HG02798 (cell line): ENCODE measurements around the gene ETV6.

Source experiments
- ATAC-seq: cut with Tn5 transposase; IDR thresholded peaks from one replicate; pipeline ENCODE4 v1.9.1; 2021; ENCODE audit warnings: mild to moderate bottlenecking; ENCODE audit not compliant: unreplicated experiment, poor library complexity

Gene ETV6

DNA sequence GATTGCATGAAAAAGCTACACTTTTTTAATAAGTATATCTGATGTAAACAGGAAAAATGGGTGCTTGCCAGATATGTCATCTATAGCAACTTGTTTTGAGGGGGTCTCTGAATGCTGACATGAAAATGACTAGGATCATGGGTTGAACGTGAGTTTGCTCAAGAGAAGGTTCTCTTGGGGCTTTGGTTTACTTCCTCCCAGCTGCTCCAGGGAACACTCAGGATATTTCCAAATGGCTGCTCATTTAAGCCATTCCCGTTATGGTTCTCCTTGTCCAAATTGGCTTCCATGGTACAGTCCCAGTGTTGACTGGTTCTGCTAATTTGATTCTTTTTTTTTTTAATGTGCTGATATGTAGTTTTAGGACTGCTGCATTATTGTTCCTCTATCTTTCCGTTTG is 118.3 kb downstream of the ETV6 start:
- no peak for ATAC-seq

DNA sequence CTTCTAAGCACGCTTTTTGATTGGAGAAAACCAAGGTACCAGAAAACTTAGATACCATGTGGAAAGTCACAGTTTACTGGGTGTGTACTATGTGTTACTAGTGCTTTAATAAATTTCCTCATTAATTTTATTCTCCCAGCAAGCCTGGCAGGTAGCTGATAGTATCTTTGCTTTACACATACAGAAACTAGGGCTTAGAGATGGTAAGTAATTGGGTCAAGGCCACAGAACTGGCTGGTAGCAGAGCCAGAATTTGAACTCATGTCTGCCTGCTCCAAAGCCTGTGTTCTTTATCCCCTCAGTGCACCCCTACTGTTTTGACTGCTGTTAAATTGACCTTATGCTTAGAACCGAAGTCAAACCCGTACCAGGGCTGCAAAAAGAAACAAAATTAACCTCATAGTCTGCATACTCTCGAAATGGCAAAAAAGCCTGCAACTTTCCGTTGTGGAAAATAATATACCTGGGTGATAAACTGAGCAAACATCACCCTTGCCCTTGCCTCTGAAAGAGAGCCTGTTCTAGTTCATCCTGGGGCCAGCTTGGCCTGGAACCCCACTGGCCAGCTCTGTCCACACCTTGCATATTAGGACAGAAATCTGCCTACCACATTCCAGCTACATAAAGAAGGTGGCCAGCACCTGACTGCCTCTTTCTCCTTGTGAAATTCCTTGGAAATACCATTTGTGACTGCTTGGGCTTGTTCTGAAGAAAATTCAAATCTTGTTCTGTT is 118.9 kb downstream of the ETV6 start:
- no peak for ATAC-seq

DNA sequence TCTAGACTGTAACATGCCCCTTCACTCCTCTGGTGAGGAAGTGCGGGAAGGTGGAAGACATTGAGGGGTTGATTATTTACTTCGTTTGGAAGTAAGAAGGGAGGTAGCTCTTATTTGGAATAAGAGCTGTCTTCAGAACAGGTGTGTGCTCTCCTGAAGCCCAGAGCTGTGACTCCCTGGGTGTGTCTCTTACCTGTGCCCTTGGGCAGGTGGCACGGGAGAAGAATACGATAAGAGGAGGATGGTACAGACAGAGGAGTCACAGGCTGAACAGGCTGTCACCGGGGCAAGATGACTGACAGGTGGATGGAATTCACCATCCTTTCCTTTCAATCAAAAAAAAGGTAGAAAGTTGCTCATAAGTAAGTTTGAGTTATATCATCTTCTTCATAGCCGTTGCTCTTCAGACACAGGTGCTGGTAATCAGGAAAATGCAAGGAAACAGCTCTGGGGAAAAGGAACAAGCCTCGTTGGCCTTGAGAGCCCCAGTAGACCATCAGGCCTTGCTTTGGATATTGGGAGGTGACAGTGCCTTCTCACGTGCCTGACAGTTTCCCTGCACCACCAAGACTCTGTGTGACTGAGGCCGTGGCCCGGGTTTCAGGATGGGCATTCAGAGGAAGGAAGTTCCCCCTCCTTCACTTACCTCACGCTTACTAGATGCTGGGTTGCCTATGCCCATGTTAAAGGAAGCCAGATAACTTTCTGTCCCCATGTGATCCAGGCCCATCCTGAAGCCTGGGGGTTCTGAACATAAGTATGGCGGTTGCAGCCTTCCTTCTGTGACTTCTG is 120.4 kb downstream of the ETV6 start:
- no peak for ATAC-seq

DNA sequence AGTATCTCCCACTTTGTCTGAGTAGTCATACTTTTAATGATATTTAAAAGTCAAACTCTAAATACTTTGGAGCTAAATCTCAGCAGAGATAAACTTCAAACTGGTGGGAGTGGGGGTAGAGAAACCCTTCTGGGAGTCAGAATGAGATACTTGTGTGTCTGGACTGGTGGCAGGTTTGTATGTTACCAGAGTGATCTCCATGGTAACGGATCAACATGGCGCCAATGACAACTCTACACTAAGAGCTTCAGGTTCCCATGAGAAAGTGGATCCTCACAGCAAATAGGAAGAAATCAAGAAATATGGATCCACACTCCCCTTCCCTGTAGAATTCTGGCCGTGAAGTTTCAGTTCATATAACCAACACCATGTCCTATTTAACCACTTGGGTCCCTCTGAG is 121.9 kb downstream of the ETV6 start:
- no peak for ATAC-seq

DNA sequence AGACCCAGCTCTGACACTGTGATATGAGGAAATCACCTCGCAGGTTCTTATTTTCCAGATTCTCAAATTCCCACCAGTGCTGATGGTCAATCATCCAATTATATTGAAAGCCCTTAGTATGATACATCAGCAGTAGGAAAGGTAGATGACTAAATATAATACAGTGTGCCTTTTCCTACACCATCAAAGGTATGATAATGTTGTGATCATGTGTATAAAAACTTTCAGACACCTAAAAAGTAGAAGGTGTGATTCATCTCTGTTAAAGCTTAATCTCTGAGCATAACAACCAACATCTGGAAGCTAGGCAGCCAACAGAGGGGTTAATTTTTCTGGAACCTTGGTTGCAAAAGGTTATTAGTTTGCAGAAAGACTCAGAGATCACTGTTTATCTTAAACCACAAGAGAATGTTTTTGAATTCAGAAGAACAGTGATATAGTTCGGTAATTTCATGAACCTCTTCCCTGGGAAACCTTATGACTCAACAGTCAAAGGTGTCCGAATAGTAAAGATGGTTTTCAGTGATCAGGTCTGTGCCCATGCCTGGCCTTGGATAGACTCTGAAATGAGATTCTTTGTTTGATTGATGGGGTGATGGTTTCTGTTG is 122.5 kb downstream of the ETV6 start:
- ATAC-seq = no peak

DNA sequence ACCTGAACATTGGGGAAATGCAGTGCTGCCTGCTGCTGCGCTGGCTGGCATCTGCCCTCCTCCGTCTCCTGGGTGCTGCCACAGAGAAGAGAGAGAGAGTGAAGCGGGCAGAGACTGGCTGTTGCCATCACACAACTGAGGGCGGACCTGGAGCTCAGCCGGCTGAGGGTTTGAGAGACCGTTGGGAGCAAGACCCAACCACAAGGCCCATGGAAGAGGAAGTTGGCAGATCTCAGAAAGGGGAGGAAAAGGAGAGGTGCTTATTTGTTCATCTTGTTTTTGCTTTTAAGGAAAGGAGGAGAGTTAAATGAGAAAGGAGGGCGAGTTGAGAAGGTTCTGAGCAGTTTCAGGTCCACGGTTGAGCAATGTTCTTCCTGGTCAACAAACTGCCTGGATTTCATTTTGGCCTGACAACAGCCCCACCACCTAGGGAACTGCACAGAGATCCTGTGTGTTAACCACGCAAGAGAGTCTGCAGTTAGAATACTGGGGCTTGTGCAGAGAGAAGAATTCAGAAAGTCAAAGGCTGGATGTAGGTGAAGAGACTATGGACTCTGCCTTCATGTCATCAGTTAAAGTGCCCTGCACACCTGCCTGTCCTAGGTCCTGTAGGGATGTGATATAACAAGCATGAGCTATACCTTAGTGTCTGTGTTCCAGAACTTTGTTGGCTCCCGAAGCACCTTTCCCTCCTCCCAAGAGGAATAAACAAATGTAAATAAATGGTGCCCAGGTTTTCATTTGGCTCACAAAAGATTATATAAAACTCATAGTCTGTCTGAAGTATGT is 124.6 kb downstream of the ETV6 start:
- ATAC-seq = no peak

DNA sequence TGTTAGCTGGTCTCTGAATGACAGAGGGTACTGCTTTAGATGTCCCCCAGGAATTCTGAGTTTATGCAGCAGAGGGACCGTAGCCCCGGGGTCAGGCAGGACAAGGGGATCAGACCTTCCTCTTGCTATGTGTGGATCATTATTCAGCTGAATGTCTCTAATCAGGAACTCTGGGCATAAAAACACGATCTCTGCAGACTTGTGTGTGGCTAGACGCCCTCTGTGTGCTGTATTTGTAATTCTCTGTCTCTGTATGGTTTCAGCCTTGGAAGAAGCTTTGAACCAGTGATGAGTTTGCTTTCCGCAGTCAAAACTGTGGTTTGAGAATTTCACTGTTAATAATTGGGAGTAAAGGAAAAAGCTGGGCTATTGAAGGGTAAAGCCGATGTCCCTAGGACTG is 125.3 kb downstream of the ETV6 start:
- no peak for ATAC-seq

DNA sequence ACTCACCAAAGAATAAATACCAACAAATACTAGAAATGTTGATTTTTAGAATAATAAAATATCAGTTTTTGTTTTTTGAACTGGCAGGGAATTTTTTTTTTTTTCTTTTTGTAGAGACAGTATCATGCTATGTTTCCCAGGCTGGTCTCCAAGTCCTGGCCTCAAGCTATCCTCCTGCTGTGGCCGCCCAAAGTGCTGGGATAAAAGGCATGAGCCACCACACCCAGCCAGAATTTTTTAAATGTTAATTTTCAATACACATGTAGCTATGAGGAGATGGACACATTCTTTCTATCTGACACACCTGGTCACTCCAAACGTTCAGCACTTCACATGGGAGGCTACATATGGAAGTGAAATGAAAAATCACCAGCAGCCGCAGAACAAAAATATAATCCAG is 126.8 kb downstream of the ETV6 start:
- ATAC-seq = no peak

DNA sequence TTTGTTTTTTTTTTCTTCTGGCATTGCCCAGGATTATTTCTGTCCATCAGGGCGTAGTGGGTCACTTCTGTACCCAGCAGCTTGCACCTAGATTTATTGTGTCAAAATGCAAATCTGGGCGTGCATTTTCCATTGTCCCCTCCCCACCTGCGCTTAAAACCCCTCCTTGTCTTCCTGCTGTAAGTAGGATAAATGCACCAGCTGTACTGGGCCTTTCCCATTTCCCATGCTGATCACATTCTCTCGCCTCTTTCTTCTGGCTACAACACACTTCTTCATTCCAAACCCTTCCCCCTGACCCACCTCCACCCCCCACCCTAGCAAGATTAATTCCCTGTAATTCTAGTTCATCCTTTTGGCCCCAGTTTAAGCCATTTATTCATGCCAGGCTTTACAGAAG is 128.0 kb downstream of the ETV6 start:
- no peak for ATAC-seq

DNA sequence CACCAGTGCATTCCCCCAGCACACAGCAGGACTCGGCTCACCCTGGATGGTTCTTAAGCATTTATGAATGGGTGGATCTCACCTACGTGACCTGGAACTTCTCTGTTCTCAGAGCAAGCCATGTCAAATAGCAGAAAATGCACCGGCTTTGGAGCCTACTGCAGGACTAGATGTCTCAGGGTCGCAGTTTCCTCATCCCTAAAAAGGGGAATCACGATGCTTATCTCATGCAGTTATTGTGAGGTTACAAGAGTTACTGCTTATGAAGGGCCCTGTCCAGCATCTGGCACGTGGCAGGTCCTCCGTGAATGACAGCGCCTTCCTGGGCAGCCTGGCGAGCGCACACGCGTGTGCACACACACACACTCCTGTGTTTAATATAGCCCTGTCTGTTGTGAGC is 128.5 kb downstream of the ETV6 start:
- no peak for ATAC-seq

DNA sequence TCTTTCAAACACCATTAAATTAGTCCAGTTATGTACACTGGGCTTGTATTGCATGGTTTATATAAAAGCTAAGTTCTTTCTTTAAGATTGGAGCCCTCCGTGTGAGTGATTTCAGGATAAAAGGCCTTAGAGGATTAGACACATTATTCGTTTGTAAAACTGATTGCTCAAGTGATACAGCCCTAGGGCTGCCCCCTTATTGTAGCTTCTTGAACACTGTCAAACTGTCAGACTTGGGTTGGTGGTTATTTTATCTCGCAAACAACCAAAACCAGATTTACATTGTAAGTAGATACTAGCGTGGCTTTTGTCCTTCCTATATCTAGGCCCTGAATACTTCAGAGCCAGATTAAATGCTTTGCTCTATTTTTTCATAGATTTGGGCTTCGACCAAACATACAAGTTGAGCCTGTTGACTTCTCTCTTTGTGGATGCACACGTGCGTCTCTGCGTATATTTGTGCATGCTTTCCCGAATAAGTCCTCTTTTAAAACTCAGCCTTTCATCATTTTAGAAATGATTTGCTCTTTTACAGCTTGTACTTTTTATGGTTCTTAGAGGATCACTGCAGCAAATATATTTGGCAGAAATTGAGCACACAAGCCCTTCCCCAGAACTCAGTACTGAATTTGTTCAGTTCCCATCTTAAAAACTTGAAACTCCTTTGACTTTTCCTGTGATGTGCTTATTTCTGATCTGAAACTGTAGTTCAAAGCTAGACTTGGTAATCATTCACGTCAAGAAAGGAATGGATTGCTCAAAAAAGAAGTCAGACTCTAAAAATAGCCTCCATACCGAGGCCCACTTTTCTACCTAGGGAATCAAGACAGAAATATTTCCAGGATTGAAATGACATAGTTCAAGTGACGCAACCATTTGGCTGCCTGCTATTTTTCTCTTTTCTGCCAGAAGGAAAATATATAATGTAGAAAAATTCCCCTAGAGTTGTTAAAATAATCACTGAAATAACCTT is 129.5 kb downstream of the ETV6 start:
- no peak for ATAC-seq

DNA sequence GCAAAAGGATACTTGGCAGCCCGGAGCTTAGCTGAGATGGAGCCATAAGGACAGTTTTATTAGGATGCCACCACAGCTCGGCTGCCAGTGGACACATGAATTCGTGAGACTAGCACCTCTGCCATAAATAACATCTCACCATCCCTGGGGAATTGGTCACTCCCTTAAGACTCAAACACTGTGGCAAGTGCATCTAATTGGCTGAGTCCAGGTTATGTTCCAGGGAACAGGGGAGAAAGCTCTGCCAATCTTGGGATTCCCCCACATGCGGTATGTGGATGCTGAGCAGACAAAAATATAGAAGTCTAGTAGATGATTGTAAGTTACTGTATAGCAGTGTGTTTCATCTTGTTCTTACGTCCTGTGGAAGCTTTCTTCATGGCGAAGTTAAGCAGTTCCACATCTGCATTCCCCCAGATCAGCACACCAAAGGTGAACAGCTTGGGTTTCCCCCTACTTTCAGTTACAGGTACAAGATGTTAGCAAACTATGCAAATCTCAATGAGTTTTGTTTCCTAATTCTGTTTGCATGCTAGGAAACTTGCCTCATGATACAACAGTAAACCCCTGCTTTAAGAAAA is 131.1 kb downstream of the ETV6 start:
- ATAC-seq = peak; percentile 86

DNA sequence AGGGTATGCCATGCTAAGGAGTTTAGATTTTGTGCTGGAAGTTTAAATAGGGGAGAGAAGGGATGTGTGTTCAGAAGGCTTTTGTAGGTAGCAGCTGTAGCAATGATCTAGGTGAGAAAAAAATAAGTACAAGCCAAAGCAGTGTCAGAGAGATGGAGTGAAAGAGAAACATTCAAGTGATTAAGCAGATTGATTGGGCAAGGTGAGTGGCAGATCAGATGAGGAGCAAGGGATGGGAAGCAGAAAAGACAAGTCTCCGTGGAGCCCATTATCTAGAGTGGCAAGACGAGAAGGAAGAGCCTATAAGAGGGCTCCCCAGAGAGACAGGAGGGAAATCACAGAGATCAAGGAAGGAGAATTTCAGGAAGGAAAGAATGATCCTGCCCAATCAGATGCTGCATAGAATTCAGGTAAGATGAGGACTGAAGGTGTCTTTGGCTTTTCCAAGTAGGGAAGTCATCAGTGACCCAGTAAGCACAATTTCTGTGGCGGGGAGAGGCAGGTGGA is 133.5 kb downstream of the ETV6 start:
- ATAC-seq = no peak

DNA sequence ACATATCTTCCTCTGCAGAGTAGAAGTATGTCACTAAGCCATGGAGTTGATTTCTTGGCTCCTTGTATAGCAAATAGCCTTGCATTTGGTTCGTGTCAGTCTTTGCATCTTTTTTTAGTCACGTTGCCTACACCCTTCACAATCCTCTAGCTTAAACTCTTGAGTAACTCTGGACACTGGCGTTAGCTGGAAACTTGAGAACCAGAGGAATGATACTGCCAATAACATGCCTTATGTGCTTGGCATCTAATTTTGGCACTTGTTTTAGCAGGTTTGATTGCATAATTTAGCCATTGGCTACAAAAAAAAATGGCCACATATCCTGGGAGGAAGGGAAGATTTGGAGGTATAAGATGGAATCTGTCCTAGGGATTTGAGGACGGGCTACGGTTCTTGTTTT is 136.2 kb downstream of the ETV6 start:
- no peak for ATAC-seq

DNA sequence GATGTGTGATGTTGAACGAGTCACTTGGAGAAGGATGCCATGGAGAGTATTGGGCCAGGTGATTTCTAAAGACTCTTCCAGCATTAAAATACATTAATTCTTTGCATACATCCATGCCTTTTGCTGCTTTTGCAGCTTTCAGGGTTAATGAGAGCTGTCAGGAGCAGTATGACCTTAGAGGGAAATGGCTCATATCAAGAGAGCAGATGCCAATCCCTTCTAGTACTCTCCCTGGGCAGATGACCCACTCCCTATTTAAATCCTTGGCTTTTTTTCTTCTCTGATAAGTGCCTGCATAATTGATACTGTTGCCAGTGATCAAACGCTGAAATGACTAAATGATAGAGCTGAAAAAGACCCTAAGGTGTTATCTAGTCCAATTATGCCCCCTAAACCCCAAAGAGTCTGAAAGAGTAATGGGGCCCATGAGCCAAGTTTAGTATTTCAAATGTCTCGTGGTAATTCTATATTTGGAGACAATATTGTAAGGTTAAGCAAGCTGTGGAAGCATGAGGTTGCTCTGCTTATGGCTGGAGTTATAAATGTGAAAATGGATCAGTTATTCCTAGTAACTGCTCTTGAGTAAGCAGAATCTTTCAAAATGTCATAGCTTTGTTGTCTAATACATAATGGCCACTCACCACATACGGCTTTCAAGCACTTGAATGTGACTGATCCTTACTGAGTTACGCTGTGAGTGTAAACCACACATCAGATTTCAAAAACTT is 137.3 kb downstream of the ETV6 start:
- ATAC-seq = no peak

DNA sequence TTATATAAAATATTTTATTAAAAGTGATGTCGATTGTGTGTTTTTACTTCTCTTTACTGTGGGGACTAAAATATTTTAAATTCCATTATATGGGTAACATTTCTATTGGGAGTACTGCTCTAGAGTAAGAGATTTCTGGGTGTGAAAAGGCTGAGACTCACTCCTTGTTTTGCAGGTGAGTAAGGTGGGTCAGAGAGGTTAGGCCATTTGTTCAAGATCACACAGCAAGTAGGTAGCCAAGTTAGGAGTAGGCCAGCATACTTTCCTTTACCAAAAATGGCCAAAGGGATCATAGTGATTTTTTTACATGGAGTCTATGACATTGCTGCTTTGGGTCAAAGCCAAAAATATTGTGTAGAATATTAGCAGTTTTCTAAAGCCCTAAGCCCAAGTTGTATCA is 138.0 kb downstream of the ETV6 start:
- ATAC-seq = no peak

DNA sequence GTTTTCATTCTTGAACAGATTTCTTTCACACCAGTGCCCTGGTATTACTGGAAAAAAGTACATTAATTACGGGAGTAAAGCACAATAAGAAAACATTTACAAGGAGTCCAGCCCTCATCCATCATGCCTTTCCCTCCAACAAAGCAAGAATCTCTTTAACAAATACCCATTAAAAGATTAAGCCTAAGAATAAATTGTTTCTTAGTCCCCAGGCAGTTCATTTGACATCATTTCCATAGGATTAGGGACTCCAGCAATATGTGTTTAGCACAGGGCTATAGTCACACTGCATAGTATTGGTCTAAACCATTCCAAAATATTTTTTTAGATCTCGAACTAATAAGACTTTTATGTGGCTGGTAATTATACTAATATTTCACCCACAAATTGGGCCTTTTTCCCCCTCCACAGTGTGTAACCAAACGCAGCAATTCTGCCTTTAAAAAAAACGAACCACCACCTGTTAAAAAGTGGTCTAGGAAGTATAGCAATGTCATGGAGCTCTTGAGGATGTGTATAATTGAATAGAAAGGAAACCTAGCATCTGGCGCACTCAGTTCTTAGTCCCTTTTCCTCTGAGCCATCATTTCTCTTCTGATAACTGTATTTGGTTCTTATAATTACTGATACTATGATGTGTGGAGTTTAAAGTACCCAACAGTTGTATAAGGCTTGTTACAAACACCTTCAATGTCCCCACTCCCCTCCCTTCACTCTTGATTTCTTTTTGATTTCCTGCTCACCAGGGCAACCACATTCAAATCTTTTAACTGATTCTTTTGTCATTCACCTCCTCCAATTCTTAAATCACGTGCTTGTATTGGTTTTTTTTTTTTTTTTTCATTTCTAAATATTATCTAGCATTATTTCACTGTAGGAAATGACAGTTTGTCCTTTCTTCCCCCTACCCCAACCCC is 138.7 kb downstream of the ETV6 start:
- no peak for ATAC-seq
